NK-92 (cell line): ENCODE results near the gene SBF2.

Experiments used
- DNase-seq: peaks from one replicate; lab custom pipeline; 2025; ENCODE audit not compliant: unreplicated experiment; lab: John Stamatoyannopoulos, UW

Gene SBF2

GRCh38 chr11:9784602-9785315 is 509.3 kb downstream of the SBF2 start:
- no peak for DNase-seq

GRCh38 chr11:9783986-9784385 is 510.0 kb downstream of the SBF2 start:
- DNase-seq, result no peak

- DNase-seq, result no peak
Observed at GRCh38 chr11:9780929-9781328, 513.1 kb downstream of the SBF2 start.

- DNase-seq, result no peak
Observed at GRCh38 chr11:9777525-9777924, 516.5 kb downstream of the SBF2 start.

GRCh38 chr11:9777066-9777465 is 517.0 kb downstream of the SBF2 start:
- DNase-seq, result no peak

- DNase-seq, result no peak
Observed at GRCh38 chr11:9776203-9776602, 517.8 kb downstream of the SBF2 start.

GRCh38 chr11:9775398-9775779 is 518.6 kb downstream of the SBF2 start:
- no peak for DNase-seq

GRCh38 chr11:9774591-9775397 is 519.2 kb downstream of the SBF2 start:
- no peak for DNase-seq

- no peak for DNase-seq
Observed at GRCh38 chr11:9774109-9774508, 519.9 kb downstream of the SBF2 start.

- no peak for DNase-seq
Observed at GRCh38 chr11:9773524-9773923, 520.5 kb downstream of the SBF2 start.

GRCh38 chr11:9772218-9772617 is 521.8 kb downstream of the SBF2 start:
- no peak for DNase-seq

GRCh38 chr11:9771071-9771511 is 522.9 kb downstream of the SBF2 start:
- DNase-seq, result no peak

GRCh38 chr11:9769621-9770020 is 524.4 kb downstream of the SBF2 start:
- no peak for DNase-seq

GRCh38 chr11:9765320-9766101 is 528.5 kb downstream of the SBF2 start:
- DNase-seq, result no peak

GRCh38 chr11:9763301-9763700 is 530.7 kb downstream of the SBF2 start:
- DNase-seq, result no peak

GRCh38 chr11:9762531-9762930 is 531.5 kb downstream of the SBF2 start:
- no peak for DNase-seq

- no peak for DNase-seq
Observed at GRCh38 chr11:9761441-9761945, 532.5 kb downstream of the SBF2 start.

- DNase-seq, result no peak
Observed at GRCh38 chr11:9760193-9760575, 533.8 kb downstream of the SBF2 start.

GRCh38 chr11:9759519-9760192 is 534.4 kb downstream of the SBF2 start:
- DNase-seq, result no peak

GRCh38 chr11:9758637-9759518 is 535.1 kb downstream of the SBF2 start:
- no peak for DNase-seq
